GM21825 (cell line): Measurements from ENCODE around the gene CADPS.

Experiments used
- ATAC-seq: cut with Tn5 transposase; IDR thresholded peaks from one replicate; pipeline ENCODE4 v1.9.1; 2021; ENCODE audit warnings: mild to moderate bottlenecking, moderate library complexity; ENCODE audit not compliant: unreplicated experiment

Gene CADPS

DNA sequence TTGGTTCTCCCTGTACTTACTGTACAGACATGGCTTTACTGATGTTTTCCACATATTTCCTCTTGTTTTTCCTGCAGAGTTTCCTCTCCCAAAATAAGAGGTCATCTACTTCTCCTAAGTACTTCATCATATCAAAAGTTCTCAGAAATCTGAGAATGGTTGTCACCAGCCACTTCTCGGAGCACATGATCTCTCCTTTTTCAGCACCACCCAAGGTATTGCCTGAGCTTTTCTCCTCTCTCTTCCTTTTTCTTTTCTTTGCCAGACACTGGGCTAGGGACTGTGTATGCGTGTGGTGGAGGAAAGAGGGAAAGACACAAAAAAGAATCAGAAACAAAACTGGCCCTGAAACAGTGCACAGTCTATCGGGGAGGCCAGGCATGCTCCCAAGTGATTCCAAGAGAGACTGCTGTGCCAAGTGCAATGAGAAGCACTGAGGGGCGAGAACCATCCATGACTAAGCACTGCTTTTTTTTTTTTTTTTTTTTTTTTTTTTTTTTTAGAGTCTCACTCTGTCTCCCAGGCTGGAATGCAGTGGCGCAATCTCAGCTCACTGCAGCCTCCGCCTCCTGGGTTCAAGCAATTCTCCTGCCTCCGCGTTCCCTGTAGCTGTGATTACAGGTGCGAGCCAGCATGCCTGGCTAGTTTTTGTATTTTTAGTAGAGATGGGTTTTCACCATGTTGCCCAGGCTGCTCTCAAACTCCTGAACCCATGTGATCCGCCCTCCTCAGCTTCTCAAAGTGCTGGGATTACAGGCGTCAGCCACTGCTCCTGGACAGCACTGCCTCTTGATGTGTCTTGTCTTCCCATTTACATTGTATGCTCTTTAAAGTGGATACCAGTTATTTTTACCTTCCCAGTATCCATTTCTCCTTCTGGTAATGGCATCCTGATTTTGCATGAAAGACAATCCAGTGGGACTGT lies 307.9 kb downstream of the CADPS start:
- ATAC-seq = no peak

DNA sequence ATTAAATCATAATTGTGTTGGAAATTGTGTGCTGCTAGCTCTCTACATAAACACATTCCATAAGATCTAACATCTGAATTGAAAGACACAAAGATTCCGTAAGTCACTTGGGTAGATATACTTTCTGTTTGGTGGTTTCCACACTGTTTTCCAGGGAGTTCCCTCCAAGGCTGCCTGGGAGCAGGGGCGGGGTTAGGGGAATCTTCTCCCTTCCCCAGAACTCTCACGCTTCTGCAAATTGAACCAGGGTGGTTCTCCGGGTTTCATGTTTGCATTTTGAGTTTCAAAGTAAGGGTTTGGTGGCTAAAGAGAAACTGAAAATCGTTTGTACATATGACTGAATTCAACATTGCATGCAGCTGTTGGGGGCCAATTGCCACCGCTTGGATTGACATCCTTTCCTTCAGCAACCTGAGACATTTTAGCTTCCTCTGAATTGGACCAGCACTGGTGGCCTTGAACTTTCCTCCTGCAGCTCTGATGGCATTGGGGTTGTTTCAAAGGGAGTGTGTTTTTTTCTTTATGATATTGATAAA lies 309.1 kb downstream of the CADPS start:
- no peak for ATAC-seq

DNA sequence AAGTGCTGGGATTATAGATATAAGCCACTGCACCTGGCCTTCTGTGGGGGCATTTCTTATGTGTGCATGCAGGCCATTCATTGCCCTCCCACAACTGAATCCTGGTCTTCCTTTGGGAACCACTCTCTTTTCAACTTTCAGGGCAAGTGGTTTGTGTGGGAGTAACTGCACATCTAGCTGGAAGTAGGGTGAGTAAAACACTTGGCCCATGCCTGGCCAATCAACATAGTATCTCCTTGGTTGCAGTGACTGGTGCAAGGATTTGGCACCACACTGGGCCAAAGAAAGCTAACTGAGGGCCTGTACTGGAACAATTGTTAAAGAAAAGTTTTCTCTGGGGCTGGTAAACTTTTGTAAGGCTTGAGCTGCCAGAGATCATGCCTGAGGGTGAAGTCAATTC lies 312.6 kb downstream of the CADPS start:
- no peak for ATAC-seq

DNA sequence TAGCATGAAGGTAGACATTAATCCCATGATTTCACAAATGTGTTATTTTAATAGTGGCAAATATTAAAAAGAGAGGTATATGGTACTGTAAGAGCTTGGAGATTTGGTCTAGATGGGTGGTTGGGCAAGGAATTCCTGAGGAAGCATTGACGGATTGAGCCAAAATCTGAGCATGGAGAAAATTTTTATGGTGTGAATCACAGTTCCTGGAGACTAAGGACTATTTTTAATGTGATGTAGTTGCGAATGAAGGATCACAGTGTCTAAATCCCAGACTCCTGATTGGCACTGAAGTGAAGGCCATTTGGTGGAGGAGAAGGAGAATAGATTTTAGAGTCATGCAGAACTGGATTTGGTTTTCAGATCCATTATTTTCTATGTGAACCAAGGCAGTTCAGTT lies 313.2 kb downstream of the CADPS start:
- no peak for ATAC-seq

DNA sequence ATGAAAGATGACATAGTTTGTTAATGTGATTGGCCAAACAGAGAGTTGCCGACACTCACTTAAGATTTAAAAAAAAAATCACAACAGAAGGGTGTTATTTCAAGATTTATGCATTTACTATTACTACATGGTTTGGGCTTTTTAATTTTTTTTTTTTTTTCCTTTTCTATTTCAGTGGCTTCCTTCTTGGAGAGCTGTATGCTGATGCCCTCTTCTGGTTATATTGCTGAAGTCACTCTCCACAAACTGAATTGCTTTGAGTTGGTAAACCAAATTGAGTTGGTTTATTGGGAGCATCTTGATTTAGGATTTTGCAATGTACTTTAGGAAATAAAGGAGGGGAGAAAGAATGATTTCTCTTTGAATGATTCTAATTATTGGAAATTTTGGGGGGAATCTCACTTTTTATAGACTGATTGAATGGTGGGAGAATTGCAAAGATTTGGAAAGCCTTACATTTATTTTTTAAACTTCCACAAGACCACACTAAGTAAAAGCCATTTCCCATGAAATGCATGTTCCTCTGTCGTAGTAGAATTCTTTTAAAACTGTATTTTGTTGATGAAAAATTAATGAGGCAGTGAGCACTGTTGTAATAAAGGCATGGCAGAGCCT lies 315.3 kb downstream of the CADPS start:
- no peak for ATAC-seq

DNA sequence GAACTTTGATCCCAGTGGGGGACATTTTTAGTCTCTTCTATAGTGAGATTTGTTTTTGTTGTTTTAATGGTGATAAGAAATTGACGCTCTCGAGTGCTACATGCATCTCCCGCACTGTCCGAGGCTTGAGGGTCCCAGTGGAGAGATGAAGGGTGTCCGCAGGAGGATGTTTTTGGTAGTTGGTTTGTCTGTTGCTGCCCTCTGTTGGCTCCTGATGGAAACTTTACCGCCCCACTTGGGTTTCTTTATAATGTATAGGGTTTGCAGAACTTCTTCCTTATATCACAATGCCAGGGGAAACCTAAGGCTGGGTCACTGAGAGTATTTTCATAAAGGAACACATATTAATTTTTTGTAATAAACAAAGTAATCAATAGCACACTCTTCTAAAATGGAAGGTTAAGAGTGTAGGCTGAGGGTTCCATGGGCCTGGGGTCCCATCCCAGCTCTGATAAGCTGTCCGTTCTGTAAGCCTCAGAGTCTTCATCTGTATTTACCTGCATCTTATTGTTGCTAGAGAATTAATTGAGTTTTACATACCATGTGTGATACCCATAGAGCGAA lies 316.6 kb downstream of the CADPS start:
- ATAC-seq = no peak

DNA sequence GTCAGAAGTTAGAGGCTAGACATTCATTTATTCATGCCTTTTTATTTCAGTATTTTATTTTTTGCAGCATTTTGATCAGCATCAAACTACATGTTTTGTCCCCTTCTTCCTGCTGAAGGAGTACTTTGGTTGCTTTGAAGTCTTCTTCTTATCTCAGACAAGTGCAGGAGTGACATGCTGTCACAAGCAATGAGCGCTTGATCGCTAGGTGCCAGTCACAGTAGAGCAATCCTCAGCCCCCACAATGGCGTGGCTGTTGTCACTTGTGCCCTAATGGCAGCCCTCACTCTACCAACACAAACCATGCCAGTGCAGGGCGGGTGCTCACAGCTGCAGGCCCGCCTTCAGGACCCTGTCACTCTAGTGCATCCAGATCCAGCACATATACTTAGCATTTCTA lies 317.2 kb downstream of the CADPS start:
- ATAC-seq = no peak

DNA sequence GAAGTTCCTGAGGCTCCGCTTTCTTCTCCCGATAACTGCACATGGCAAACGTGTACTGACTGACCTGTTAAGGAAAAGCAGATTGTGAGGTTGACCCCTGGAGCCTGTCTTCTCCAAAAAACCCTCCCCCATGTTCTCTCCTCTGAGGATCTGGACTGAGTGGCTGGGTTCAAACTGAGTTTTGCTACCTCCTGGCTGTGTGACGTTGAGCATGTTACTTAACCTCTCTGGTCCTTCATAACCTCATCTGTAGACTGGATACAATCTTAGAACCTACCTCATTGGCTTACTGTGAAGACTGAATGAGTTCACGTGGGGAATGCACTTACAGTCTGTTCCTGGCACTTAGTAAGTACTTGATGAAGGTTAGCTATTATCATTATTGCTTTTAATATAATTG lies 317.8 kb downstream of the CADPS start:
- no peak for ATAC-seq

DNA sequence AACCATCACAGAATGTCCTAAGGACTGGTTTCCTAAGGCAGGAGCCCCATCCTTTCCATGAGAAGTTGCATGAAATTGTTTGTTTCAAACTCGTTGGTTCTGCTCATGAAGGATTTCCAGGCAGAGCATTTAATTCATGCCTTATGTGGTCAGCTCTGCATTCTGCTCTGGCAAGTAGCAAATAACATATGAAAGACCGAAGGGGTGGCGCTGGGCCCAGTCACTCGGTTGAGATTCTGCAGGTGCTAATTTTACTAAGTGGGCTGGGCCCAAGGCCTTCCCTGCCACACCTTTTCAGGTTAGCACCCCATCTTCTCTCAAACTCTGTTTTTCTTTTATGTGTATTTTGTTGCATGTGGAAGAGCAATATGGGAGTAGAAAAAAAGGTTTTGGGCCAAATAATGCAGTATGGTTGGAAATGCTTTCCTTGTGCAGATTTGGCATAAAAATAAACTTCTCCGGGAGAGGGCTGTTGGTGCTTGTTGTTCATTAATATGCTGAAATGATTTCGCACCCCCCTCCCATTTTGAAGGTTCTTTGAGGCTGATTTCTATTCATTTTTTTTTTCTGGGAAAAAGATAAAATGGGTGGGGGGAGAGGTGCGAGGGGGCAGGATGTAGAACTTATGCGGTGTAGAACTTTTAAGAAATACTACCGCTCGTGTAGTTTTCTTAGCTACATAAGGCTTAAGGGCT lies 318.9 kb downstream of the CADPS start:
- ATAC-seq = no peak

DNA sequence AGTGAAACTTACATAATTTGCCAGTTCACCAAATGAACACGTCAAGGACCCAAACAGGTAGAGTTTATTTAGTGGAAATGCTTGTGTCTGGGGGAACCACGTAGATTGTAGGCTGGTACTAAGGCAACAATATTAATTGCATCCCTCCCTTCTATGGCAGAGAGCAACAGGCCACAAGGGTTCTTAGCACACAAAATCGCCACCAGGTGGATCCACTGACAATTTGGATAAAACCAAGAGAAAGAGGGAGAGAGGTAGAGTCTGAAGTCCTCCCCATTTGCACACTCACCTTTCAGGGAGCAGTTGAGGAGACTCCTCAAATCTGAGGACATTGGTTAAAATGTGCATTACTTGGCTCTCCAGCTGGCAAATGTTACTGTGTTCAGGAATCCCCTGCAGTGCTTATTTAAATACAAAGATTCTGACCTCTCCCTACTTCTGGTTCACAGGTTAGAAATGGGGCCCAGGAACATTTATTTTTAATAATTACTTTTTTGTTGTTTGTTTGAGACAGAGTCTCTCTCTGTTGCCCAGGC lies 320.9 kb downstream of the CADPS start:
- no peak for ATAC-seq

DNA sequence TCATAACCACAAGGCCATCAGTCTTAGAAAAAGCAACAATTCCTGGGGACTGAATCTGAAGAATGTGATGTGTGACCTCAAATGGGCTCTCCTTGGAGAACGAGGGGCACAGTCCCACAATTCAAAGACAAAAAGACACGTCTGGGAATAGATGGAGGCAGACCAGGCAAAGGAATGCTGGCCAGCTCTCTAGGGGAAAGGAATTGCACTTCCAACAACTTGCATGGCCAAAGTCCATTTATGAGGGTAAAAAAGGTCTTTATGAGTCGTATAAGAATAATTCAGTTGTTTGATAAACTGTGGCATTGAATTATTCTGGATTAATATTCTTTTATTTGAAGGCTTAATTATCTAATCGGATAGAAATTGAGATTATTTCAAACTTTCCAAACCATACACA lies 321.4 kb downstream of the CADPS start:
- ATAC-seq = no peak

DNA sequence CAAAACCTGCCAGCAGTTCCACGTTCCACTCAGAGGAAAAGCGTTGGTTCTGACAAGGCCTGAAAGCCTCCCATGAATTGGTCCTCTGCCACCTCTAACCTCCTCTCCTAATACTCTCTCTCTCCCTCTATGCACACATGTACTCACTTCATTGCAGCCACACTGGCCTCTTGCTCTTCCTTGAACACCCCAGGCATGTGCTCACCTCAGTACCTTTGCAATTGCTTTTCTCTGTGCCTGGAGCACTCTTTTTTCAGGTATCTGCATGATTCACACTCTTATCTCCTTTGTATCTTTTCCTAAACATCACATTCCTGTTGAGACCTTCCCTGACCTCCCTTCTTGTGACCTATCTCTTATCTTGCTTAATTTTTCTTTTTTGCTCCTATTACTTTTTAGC lies 323.7 kb downstream of the CADPS start:
- ATAC-seq = no peak

DNA sequence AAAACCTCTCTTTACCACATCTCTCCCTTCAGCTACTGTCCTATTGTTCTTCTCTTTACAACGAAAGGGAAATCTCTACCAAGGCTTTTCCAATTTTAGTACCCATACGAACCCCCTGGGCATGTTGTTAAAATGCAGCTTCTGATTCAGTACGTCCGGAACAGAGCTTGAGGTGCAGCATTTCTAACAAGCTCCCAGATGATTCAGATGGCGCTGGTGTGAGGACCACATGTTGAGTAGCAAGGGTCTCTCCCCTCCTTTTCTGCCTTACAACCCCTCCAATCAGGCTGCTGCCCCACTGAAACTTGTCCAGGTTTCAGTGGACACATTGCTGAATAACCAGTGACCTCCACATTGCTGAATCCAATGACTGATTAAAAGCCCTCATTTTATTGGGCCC lies 324.8 kb downstream of the CADPS start:
- ATAC-seq = no peak

DNA sequence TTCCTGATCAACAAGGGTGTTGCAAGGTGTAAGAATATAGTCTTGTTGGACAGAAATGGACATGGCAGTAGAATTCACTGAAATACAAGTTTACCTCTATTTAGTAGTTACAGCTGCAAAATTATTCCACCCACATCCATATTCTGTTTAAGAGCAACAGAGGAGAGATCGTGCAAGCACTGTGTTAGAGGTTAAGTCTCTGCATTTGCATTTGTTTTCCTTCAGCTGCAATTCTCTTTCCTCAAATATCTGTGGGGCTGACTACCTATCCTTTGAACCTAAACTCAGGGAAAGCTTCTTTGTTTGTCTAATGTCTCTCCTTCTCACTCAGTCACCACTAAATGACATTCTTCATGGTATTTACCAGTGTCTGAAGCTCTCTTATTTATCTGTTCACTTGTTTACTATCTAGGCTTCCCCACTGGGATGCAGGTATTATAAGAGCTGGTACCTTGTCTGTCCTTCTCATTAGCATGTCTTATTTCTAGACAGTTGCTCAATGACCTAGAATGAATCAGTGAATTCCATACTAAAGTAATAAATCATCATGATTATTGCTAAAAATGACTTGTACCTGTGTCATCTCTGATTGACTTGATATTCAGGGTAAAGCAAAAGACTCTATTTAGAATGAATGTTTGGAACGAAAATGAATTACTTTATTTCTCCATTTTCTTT lies 326.5 kb downstream of the CADPS start:
- ATAC-seq = no peak

DNA sequence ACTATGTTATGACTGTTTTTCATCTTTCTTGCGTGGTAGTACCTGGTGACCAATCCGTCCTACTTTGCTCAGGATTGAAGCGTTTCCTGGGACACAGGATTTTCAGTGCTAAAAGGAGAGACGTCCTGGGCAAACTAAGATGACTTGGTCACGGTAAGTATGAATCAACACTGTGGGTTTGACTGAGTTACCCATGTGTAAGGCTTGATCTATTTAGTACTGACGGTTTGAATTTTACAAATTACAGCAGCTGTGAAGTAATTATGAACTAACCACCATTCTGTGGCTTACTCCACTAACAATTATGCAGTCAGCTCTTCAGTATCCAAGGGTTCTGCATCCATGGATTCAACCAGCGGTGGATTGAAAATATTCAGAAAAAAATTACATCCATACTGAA lies 328.9 kb downstream of the CADPS start:
- no peak for ATAC-seq

DNA sequence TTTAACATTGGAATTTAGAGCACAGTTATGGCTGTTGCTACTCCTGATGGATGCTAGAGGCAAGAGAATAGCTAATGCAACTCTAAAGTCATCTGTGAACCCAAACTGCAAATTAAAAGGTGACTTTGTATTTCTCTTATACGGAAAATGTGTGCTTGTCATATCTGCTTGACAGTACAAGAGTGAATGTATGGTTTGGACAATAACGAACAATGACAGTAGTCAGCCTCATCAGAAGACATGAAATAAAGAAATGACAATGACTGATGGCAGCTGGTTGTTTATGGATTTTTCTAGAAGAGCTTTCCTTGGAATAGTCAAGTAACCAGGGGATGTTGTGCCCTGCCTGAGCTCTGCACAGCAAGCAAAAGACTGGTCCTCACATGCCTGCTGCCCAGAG lies 333.0 kb downstream of the CADPS start:
- no peak for ATAC-seq

DNA sequence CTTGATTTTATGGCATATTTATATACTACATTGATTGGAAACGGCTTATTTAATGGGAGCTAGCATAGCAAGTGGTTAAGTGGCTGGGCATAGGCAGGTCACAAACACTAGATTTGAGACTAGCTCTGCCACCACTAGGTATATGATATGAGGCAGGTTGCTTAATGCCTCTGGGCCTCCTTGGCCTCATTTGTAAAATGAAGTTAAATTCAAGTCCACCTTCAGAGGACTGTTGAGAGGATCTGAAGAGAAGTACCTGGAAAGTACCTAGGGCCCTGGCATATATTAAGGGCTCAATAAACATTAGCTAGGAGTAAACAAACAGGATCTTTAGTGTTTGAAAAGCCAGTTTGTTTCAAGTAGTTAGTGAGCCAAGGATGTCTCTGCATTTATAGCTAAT lies 335.5 kb downstream of the CADPS start:
- no peak for ATAC-seq

DNA sequence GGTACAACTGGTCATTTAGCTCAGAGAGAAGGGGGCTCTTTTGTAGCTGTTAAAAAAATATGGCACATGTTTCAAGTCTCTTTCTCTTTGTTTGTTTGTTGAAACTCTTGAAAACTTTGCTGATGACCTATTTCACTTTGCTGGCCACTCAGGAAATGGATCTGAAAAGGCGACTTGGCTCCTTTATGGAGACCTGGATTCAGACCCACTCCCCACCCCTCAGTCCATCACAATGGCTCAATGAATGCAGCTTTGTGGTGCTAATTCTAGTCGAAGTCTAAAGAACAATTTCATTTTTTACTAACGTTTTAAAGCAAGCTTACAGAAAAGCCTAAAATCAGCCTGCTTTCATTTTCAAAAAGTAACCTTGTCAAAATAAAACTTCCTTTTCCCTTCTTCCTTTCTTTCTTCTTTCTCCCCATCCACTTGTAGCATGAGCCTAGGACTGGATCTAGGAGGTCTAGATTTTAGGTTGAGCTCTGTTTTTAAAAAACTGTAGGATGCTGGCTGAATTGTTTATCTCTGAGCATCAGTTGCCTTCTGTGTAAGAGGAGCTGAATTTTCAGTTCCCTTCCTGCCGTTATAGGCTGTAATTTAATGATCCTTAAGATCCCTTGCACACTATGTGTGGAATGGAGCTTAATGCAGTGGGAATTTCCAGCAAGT lies 336.4 kb downstream of the CADPS start:
- no peak for ATAC-seq

DNA sequence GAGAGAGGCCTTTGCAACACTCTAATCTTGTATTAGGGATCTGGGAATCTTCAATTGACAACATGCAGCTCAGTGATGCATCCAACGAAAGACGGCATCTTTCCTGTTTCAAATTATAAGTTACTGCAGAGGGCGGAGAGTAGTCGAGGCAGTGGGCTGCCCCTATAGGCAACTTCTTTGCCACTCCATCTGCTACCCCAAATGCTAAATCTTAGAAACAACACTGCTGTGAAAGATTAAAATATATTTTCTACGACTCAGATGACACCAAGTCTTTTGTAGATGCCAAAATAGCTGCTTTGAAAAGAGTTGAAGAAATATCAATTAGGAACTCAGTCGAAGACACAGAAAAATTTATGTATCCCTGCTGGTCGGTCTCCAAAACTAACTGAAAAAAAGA lies 340.9 kb downstream of the CADPS start:
- no peak for ATAC-seq

DNA sequence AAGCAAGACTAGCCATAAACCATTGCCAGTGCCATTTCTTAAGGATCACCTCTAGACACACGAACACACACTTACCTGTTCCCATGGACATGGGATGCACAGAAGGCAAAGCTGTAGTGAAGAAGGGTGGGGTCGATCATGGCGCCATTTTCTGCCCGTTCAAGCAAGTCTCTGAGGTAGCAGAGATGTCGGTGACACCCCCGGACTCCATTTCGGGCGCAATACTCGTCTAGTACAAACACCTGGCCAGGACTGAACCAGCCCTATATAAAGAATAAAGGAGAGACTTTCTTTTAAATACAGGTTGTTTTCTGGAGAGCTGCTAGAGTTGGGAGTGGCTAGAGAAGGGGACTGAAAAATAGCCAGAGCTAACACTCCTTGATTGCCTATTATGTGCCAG lies 342.4 kb downstream of the CADPS start:
- no peak for ATAC-seq
